IPS DF 19.7 (cell line): ENCODE measurements around the gene ZDHHC3.
"Not testable (repeated sequence)": the region's sequence is repeated elsewhere in the genome, so short reads cannot be mapped to it uniquely, and the experiment has no call there.

Experiments
- DNase-seq: peaks from one replicate; pipeline ENCODE4 v3.0.0-alpha.2; 2013; ENCODE audit warnings: low read depth, low spot score

The ZDHHC3 gene

DNA sequence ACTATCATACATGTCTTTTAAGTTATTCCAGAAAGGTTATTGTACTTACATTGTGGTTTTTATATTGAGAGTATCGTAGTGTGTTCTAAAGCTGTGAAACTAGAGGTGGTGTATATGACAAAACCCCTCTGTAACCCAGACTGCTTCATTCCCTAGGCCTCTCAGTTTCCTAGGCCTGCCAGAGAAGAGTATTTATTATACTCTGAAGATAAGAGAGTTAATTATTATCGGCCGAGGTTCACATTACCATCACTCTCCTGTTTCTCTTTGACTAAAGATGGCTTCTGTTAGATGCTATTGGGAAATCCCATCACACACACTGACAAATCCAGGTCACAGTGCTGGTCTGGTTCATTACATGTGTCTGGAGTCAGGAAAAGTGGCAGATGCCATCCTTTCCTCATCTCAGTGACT, 20.6 kb upstream of the ZDHHC3 start:
- DNase-seq, result no peak

DNA sequence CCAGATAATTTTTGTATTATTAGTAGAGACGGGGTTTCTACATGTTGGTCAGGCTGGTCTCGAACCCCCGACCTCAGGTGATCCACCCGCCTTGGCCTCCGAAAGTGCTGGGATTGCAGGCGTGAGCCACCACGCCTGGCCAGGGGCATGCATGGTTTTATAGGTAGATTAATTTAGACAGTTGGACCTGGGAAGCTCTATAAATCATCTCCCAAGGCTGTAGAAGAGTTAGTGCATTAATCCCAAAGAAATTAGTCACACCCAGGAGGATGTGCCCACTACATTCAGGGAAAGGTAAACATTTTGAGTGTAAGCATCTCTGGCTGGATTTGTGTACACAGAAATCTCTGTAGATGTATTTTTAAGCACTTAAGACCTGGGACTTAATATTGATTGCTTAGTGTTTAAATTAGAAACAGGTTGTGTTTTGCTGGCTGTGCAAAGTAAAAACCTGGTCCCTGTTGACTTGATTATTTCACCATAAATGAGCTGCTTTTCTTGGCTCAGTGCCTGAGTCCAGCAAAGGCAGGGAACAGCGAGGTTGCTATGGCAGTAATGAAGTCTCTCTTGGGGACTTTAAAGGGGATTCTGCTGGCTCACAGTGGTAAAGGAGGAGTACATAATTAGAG, 19.3 kb upstream of the ZDHHC3 start:
- no peak for DNase-seq

DNA sequence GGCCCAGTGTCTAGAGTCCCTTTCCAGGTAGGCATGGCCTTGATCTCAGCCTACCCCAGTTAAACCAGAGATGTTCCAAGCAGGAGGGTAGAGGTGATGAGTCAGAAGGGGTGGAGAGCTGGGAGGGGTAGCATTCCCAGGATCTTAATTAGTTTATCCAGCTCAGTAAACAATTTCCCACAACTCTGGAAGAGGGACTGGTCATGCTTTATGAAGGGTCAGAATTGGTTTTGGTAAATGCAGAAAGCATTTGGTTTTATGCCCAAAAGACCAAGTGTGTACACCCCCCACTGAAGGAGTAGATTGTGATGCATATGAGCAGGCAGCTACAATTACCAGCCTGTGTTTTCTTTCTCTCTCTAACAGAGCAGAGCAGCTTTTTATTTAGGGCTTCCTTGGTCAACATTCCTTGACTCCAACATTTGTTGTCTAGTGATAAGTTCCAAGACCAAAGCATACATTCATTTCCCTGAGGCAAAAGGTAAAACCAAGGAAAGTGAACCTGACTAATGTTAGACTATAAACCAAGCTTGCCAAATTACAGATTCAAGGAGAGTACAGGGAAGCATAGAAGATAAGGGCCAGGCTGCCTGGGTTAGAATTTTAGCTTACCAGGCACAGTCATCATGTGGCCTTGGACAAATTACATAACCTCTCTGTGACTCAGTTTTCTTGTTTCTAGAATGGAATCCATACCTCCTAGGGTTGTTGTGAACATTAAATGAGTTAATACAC, 17.7 kb upstream of the ZDHHC3 start:
- no peak for DNase-seq

DNA sequence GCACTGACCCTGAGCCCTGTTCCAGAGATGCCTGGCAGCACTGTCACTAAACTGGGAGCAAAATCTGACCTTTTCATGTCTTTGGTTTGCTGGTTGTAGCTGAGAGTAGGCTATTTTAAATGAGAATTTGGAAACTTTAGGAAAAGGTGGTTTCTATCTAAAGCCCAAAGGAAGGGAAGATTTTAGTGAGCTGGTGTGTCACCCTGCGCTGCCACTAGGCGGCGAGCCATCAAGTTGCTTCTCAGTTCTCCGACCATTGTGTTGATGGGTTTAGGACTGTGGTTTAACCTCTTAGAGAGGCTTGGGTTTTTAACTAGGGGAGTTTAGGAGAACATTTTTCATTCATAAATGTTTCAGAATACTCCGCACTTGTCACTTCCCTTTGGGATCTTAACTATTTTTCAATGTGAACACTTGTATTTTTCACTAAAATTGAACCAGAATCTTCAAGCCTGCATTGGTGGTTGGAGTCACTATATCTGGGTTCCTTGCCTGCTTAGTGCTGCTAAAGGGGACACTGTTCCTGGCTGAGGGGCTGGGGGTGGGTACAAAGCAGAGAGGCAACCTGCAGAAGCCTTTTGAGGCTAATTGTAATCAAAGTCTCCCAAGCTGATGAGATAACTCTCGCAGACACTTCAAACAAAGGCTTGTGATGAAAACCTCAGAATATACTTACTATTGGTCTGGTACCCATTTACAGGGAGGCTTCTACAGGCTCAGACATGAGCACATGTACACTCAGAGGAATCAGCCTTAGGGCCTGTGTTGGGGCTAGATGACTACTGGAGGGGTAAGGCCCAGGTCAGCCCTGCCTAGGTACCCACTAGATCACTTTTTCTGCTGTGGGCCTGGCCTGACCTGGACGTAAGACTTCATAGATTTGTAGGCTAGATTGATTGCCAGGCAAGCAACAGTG, 16.8 kb upstream of the ZDHHC3 start:
- no peak for DNase-seq

DNA sequence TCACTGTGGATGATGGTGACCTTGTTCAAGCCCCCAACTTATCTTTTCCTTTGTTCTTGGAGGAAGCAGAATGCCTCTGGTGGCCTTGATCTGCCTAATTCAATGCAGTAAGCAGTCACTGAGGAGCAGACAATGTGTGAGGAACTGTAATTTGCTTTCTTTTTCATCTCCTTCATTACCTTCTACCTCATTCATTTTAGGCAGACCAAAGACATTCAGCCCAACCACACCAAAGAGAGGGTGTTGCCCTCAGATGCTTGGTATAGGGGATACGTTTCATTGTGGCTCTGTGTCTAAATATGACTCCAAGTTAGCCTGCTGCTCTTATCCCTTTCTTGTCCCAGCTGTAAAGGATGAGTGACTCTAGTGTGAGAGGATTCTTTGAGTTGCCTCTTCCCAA, 15.4 kb upstream of the ZDHHC3 start:
- no peak for DNase-seq

DNA sequence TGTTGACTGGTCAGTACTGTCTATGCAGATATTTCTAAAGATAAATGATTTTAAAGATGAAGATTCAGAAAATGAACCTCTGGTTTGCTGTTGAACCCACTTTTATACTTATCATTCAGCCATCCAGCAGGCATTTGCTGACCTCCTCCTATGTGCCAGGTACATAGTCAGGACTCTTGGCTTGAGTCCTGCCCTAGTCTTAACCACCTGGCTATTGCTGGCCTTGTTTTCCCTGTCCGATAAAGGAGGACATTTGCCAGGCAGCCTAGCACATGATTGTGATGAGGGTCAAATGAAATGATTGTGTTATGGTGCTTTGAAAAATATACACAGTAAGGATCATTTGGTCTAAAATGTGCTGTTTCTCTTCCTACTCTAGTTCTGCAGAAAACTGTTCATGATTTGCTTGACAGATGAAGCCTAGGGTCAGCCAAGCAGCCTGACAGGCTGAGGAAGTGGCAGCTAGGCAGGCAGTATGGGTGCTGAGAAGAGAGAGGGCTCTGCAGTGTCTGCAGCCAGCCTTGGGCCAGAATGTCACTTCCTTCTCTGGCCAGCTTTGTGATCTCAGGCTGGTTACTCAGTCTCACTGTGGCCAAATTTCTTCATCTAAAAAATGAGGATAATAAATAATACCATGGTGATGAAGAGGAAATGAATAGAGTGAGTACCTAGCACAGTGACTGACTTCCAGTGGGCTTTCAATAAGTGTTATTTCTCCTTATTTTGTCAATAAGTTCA, 13.8 kb upstream of the ZDHHC3 start:
- DNase-seq, result no peak

DNA sequence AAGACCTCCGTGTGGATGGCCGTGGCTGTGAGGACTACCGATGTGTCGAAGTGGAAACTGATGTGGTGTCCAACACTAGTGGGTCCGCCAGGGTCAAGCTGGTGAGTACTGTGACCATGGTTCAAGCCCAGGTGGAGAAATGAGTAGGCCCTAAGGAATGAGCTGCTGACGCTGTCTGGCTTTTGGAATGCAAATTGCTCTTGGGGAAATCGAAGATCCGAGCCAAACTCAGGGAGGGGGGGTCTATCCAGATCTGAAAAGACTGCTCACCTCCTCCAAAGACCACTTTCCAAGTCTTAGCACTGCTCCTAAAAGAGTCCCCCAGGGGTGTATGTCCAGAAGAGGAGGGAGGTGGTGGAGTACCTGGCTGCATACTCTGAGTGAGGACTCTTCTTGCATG, 13.2 kb upstream of the ZDHHC3 start:
- DNase-seq, result no peak

DNA sequence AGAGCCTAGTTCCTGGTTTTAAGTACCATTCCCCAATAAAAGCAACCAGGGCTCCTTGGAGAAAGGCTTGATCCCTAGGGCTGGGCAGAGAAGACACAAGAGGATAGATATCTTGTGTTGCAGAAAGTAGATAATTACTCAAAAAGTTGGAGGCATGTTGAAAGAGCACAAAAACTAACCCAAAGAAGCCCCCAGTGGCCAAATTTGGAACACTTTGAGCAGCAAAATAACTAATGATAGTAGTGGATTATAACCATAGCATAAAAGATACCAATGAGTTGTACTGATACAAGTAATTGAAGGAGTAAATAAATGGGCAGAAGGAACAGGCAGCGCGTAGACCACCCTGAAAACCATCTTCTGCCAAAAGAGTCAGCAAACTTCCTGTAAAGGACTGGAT, 12.1 kb upstream of the ZDHHC3 start:
- DNase-seq, result no peak

DNA sequence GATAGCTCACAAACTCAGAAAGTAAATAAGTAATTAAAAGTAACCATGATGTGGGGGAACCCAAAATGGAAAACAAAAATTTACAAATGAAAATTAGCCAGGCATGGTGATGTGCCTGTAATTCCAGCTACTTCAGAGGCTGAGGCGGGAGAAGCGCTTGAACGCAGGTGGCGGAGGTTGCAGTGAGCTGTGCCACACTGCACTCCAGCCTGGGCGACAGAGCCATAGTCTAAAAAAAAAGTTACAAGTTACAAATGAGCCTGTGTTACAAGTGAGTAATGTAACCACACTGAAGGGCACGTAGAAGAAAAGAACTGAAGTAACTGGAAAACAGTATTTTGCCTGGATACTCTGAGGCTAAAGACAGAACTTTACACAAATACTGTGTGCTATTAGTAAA, 11.4 kb upstream of the ZDHHC3 start:
- no peak for DNase-seq

DNA sequence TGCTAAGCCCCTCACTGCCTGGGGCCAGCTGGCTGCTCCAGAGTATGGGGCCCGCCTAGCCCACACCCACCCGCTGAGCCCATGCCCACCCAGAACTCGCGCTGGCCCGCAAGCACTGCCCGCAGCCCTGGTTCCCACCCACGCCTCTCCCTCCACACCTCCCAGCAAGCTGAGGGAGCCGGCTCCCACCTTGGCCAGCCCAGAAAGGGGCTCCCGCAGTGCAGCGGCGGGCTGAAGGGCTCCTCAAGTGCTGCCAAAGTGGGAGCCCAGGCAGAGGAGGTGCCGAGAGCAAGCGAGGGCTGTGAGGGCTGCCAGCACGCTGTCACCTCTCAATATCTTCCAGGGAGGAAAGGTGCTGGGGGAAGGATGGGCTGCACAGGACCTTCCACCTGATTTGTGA, 10.4 kb upstream of the ZDHHC3 start:
- not testable (repeated sequence) for DNase-seq

DNA sequence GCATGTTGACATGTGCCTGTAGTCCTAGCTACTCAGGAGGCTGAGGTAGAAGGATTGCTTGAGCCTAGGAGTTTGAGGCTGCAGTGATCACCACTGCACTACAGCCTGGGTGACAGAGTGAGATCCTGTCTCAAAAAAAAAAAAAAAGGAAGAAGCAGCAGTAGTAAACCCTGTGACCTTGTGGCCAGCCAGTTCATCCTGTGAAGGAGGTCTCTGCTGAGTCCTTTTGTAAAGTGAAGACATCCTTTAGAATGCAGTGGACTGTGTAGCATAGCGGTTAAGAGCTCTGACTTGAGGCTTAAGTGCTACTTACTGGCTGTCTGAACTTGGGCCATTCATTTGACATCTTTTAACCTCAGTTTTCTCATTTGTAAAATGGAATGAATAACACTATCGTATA, 8.4 kb upstream of the ZDHHC3 start:
- no peak for DNase-seq

DNA sequence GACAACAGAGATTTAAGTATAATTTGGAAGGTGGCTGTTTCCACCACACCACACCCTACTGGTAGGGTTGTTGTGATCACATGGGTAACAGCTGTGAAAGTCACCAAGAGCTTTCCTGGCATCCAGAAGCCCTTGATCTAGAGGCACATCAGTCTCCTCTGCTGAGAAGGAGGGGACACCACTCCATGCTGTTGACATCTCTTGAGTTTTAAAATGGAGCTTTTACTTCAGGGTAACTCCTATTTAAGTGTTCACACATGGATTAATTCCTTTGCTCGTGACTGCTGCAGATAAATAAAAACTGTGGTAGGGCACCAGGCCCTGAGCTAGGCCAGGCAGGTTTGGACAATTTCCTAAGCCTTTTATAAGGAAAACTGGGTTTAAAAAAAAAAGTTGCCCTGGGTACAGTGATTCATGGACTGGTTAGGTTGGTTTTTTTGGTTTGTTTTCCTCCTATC, 7.5 kb upstream of the ZDHHC3 start:
- no peak for DNase-seq

DNA sequence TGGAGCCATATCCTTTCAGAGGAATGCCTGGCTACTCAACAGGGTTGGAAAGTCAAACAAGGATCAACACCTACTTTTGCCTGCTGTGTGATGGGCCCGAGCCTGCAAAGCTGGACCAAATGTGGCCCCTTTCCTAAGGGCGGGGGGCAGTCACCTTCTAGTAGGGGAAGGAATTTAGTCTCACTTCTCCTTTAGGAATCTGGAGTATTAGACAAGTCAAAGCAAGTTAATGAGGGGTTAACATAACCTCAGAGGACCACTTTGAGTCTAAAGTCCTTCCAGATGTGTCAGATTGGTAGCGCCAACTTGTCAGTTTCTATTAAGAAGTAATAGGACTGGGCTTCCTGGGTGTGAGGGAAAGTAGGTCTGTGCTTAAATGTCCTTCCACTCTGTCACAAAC, 6.8 kb upstream of the ZDHHC3 start:
- DNase-seq, result no peak

DNA sequence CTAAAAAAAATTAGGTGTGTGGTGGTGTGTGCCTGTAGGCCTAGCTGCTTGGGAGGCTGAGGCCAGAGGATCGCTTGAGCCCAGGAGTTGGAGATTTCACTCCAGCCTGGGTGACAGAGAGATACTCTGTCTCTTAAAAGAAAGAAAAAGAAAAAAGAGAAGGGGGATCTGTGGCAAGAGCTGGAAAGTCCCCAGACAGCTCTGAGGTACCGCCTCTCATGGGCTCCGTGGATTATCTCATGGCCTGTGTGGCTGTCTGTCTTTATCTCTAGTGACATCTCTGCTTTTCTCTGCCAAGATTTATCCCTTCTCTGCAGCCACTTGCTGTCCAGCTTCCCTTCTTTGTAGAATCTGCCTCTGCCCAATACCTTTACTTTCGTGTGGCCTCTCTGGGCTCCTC, 5.8 kb upstream of the ZDHHC3 start:
- DNase-seq, result no peak

DNA sequence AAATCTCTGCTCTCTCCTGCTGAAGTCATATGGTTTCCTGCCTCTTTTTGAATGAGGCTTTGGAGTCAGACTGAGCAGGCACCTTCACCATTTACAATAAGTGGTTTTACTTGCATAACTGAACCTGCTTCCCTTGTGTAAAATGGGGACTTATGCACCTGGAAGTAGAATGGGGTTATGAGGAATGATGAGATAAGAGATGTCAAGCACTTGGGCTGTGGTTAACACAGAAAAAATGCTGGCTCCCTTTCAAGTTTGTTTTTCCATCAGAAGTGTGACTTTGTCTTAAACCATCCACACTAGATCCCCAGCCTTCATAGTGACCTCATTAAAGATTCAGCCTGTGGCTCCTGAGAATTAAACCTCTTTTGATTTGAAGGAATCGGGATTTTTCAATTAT, 5.2 kb upstream of the ZDHHC3 start:
- DNase-seq, result no peak

DNA sequence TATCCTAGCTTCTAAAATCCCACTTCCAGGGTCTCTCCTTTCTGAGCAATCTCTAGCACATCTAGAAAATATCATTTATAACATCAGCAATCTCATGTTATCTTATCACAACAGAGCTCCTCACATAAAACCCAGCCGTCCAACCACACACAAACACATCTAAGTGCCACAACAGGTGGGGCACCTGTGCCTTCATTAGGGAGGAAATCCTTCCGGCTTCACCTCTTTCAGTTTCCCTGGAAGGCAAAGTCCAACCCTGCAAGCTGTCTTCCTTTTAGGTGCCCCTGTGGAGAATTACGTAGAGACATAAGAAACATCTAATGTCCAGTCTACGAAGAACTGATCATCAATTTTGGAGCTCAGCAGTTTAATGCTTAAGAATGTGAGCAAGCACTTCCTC, 1.6 kb downstream of the ZDHHC3 start:
- DNase-seq, result no peak

DNA sequence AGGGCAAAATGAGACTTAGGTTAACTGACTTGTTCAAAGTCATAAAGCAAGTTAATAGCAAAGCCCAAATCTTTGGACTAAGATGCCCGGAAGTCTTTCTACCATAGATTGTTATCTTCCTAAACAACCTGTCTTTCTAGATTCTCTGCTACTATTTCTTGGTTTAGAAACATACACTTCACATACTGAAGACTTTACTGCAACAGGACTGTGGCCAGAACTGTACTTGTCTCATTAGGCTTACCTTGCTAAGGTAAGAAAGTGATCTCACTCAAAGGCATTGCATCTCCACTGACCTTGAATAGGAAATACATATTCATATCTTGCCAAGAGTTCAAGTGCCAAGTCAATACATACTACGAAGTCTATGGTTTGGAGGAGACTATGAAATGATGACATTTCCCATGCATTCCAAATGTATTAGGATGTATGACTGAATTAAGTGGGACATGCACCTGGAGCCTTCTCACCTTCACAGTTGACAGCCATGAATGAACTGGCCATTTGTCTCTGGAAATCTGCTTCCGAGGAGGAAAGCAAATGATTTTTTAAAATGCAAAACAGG, 5.0 kb downstream of the ZDHHC3 start:
- no peak for DNase-seq

DNA sequence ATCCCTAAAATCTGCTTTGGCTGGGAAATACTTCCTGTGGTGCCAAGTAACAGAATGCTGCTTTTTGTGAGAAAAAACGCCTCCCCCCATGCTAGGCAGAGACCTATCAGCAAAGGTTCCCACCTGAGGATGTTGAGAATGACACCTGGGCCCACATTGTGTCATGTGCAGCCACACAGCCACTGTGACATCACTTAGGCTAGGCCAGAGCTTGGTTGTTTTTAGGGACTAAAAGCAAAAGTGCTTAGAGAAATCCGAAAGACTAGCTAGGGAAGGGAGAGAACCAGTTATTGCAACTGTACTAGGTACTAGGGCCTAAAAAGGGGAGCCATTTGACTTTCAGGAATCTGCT, 6.2 kb downstream of the ZDHHC3 start:
- no peak for DNase-seq

DNA sequence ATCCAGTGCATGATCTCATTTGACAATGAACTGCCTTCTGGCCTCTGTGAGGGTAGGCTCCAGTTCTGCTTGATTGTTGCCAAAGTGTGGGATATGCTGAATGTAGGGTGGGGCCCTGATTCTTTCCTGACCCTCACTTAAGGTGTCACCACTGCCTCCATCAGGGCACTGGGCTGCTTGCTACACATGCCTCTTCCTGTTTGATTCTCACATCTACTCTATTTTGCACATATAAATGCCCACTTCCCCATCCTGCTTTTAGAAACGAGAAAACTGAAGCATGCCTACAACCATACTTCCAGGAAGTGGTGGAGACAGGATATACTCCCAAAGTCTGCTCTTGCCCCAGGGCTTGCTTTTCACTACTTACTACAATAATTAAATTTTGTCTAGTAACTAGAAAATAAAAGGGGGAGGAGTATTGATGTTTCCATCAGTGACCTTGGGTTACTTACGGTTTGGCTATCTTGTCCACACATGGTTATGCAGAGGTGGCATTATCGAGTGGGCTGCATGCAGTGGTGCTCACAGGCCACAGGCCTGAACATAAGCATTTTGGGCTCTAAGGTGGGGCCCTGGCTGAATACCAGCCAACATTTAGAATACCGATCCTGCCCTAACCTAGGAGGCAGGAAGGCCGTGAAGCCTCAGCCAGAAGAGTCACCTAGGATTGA, 6.7 kb downstream of the ZDHHC3 start:
- no peak for DNase-seq

DNA sequence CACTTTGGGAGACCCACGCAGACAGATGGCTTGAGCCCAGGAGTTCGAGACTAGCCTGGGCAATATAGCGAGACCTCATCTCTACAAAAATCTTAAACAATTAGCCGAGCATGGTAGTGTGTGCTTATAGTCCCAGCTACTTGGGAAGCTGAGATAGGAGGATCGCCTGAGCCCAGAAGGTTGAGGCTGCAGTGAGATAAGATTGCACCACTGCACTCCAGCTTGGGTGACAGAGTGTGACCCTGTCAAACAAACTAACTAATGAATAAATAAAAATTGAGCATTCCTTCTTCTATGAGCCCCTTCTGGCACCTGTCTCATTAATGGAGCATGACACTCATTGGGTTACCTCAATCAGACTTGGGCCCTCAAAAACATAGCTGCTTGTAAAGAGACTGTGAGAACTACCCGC, 7.5 kb downstream of the ZDHHC3 start:
- DNase-seq, result no peak

DNA sequence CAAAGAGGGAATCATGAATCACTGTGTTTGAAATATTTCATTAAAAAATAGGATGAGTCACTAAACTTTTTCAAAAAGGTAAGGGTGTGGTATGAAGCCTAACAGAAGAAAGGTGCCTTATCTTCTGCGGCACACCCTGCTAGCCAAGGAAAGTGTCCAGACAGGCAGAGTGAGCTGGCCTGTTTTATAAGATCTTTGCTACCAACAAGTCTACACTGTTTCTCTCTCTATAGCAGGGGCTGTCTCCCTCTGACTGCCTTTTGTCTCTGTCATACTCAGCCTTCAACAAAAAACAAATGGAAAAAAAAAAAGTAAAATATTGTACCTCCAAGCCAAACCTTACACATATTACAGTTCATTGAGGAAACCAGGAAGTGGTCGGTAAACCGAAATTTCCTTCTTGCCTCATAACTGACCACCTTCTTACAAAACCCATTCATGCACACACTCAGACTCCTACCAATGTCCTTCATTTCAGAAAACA, 9.1 kb downstream of the ZDHHC3 start:
- DNase-seq, result no peak
